Osteocyte (in vitro differentiated cells): ENCODE measurements around the gene ESPN. TPM values are rescaled to one million over a fixed set of nuclear protein-coding genes. Genes with fewer than 3 reads are reported as not detected.

Experiments used
- DNase-seq: peaks from one replicate; pipeline ENCODE4 v3.0.0; 2021; ENCODE audit warnings: mixed read lengths; ENCODE audit not compliant: unreplicated experiment; ENCODE audit errors: extremely low spot score
- H3K27ac Mint-ChIP-seq: one replicate; pipeline ENCODE4 v1.8.0; 2021; ENCODE audit warnings: mild to moderate bottlenecking, mixed read lengths; ENCODE audit not compliant: unreplicated experiment
- H3K27me3 Mint-ChIP-seq: one replicate; pipeline ENCODE4 v1.8.0; 2021; ENCODE audit warnings: mixed read lengths; ENCODE audit not compliant: unreplicated experiment
- H3K36me3 Mint-ChIP-seq: one replicate; pipeline ENCODE4 v1.8.0; 2021; ENCODE audit warnings: mixed read lengths; ENCODE audit not compliant: unreplicated experiment
- H3K4me1 Mint-ChIP-seq: one replicate; pipeline ENCODE4 v1.8.0; 2021; ENCODE audit warnings: mixed read lengths; ENCODE audit not compliant: unreplicated experiment
- H3K4me3 Mint-ChIP-seq: one replicate; pipeline ENCODE4 v1.8.0; 2021; ENCODE audit warnings: mild to moderate bottlenecking, moderate library complexity, mixed read lengths; ENCODE audit not compliant: unreplicated experiment
- H3K9me3 Mint-ChIP-seq: one replicate; pipeline ENCODE4 v1.8.0; 2021; ENCODE audit warnings: mixed read lengths; ENCODE audit not compliant: unreplicated experiment
- total RNA-seq: library from RNA; stranded (reverse); gene quantifications from 2 replicates; pipeline ENCODE4 v1.2.1, GENCODE V29; 2021
- TF ChIP-seq, protein P1 (sequence below): fragments of 200-600 bp; sonication (generic); IDR thresholded peaks from 2 replicates; pipeline ENCODE4 v1.5.0; 2021; ENCODE audit warnings: antibody characterized with exemption, mild to moderate bottlenecking, moderate library complexity

ESPN gene
- total RNA-seq, 1 donor from 2014 or later, result not detected

DNA sequence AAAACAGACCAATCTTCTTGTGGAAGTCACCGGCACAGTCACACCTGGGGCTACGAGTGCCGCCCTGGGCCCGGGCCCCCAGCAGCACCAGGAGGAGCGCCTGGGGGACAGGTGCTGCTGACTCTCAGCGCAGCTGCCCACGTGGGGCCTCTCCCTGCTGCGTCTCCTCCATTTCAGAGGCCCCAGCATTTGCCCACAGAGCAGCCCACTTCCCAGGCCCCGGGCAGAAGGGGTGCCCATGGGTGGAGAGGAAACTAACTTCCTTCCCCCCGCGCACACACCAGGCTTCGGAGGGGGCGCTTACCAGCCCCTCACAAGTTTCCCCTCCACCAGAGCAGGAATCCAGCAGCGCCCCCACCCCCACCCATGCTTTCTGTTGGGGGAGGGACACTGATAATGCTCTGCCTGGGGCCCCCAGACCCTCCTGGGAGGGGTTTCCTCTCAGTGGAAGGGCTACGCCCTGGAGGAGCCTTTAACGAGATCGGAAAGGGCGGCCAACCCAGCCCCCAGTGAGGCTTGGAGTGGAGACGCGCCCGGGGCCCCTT is 41.0 kb downstream of the ESPN start:
- no peaks in the 10 kb centered on the region for H3K9me3 Mint-ChIP-seq
- TF ChIP-seq, protein P1, sequence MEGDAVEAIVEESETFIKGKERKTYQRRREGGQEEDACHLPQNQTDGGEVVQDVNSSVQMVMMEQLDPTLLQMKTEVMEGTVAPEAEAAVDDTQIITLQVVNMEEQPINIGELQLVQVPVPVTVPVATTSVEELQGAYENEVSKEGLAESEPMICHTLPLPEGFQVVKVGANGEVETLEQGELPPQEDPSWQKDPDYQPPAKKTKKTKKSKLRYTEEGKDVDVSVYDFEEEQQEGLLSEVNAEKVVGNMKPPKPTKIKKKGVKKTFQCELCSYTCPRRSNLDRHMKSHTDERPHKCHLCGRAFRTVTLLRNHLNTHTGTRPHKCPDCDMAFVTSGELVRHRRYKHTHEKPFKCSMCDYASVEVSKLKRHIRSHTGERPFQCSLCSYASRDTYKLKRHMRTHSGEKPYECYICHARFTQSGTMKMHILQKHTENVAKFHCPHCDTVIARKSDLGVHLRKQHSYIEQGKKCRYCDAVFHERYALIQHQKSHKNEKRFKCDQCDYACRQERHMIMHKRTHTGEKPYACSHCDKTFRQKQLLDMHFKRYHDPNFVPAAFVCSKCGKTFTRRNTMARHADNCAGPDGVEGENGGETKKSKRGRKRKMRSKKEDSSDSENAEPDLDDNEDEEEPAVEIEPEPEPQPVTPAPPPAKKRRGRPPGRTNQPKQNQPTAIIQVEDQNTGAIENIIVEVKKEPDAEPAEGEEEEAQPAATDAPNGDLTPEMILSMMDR, result no peak

DNA sequence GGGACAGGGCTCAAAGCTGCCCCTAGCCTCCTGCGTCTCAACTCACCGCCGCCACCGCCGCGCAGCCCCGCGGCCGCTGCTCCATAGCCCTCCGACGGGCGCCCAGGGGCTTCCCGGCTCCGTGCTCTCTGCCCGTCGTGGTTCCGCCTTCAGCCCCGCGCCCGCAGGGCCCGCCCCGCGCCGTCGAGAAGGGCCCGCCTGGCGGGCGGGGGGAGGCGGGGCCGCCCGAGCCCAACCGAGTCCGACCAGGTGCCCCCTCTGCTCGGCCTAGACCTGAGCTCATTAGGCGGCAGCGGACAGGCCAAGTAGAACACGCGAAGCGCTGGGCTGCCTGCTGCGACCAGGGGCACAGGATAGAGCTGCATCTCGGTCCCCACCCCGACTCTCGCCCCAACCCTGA is 41.4 kb downstream of the ESPN start, which contains the start of gene TNFRSF25:
Gene TNFRSF25, minus strand, starts transcription at position 151 of the 400 bp plus-strand sequence. Its CDS starts 66 bp downstream, at position 85.
- no peaks in the 10 kb centered on the region for H3K27me3 Mint-ChIP-seq
- DNase-seq, result no peak
- no peak within 1 kb of the TSS for H3K4me3 Mint-ChIP-seq
- peaks cover 17% of the 10 kb centered on the region for H3K36me3 Mint-ChIP-seq
- H3K27ac Mint-ChIP-seq, result no peak within 1 kb of the TSS
- no peaks in the 10 kb centered on the region for H3K9me3 Mint-ChIP-seq
- no peaks in the 10 kb centered on the region for H3K4me1 Mint-ChIP-seq
- TF ChIP-seq, protein P1, result no peak

More for the DNA sequence above, 41.0 kb downstream of the ESPN start:
- H3K36me3 Mint-ChIP-seq, result peaks cover 17% of the 10 kb centered on the region
- DNase-seq, result no peak
- no peak overlapping the region for H3K27ac Mint-ChIP-seq
- H3K4me1 Mint-ChIP-seq, result no peaks in the 10 kb centered on the region
- H3K27me3 Mint-ChIP-seq, result no peaks in the 10 kb centered on the region
- H3K4me3 Mint-ChIP-seq, result no peak overlapping the region

DNA sequence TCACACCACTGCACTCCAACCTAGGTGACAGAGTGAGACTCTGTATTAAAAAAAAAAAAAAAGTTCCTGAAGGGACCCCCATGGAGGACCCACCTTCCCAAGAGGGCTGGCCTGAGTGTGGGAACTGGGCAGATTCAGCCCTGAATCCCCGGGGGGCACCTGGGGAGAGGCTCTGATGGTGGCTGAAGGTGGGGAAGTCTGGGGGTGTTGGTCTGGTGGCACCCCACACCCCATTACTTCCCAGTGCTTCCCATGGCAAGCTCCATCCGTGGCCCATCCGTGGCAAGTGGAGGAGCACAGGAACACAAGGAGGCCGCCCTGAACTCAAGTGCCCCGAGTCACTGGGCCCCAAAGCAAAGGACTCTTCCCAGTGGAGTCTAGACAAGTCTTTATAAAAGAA is 42.2 kb downstream of the ESPN start:
- H3K27me3 Mint-ChIP-seq, result no peaks in the 10 kb centered on the region
- TF ChIP-seq, protein P1, result no peak

DNA sequence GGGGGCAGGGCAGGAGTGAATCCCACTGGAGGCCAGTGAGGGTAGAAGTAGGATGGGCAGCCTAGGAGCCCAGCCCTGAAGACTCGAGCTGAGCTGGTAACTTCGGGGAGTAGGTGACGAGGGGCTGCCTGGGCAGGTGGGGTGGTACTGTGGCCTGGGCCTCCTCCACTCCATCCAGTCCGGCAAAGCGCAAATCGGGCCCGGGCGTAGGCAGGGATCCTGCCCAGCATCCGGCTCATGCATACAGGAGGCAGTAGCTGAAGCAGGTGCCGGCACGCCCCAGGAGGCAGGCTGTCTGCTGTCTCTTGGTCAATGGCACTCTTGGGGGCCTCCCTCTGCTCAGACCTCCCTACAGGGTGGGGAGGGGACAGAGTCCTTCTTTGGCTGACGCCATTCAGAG is 42.6 kb downstream of the ESPN start:
- Mint-ChIP-seq H3K36me3 (peaks cover 17% of the 10 kb centered on the region), H3K4me3 (no peak overlapping the region)
- no peak for DNase-seq

More for the DNA sequence above, 42.2 kb downstream of the ESPN start:
- DNase-seq, result no peak
- H3K4me1 Mint-ChIP-seq, result no peaks in the 10 kb centered on the region
- H3K27ac Mint-ChIP-seq, result no peak overlapping the region
- peaks cover 15% of the 10 kb centered on the region for H3K36me3 Mint-ChIP-seq
- no peak overlapping the region for H3K4me3 Mint-ChIP-seq
- no peaks in the 10 kb centered on the region for H3K9me3 Mint-ChIP-seq

More for the DNA sequence above, 42.6 kb downstream of the ESPN start:
- Mint-ChIP-seq H3K27ac (no peak overlapping the region), H3K27me3 (no peaks in the 10 kb centered on the region), H3K4me1 (no peaks in the 10 kb centered on the region), H3K9me3 (no peaks in the 10 kb centered on the region)
- TF ChIP-seq, protein P1, result no peak
